GM18861 (cell line): ENCODE measurements around the gene RAD21L1.
"Not testable (repeated sequence)": the region's sequence is repeated elsewhere in the genome, so short reads cannot be mapped to it uniquely, and the experiment has no call there.

Experiments
- ATAC-seq: cut with Tn5 transposase; IDR thresholded peaks from one replicate; pipeline ENCODE4 v1.9.1; 2021; ENCODE audit not compliant: unreplicated experiment

Gene RAD21L1

DNA sequence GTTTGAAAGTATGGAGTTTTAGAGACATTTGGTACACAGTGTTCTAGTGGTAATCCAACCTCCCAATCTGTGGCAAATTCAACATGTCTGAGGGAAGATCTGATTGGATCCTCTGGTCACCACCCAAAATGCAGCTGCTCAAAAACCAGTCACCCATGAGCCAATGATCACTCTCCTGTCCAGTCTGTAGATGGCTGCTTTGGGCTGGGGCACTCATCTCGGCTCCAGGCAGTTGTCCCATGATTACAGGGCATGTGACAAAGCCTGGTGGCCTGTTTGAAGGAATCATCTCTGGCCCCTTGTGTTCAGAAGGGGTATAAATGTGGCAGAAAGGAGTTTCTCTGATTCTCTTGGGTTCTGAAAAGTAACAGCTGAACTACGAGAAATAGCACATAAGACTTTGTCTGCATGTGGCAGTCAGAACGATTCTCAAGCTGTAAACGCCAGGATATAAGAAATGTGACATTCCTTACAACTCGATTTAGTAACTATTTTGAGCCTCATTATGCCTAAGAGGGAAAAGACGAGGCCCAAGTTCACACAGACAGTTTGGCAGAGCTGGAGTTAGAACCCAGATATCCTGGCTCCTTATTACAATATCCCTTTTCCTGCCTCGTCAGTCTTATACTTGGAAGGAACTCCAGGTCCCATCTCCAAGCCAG lies 26.5 kb upstream of the RAD21L1 start:
- ATAC-seq = no peak

- ATAC-seq = no peak
These were observed 25.9 kb upstream of the RAD21L1 start for GRCh38 chr20:1199964-1200363.

DNA sequence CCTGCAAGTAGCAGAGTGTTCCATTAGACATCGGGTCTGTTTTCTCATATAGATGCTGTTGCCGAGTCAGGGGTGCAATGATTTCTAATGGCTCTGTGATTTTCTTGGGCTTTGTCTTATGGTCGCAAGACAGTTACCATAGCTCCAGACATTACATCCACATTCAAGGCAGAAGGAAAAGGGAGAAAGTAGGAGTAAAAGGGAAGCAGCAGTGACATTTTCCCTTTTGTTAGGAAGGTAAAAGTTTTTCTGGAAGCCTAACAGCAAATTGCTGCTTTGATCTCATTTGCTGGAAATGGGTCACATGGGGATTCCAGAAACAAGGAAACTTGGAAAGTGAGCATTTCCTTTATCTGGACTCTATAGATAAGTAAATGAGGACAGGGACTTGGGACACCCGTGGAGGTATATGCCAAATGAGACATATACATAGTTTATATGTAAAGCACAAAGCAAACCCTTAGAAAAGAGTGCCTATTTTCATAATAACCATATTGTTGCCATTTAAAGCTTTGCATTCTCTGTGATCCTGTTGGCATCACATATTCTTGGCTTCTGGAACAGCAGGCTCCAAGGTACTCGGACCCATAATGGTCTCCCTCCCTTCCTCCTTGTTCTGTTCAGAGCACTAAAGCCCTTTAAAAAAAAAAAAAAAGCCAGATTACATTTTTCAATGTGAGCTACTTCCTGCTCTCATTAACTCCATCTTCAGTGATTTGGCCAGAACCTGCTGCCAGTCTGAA lies 22.9 kb upstream of the RAD21L1 start, which contains the start of gene C20orf202:
Gene C20orf202, plus strand, starts transcription at position 693 of the 743 bp plus-strand sequence. CDS start 132 bp downstream, outside the sequence.
- no peak for ATAC-seq

- no peak for ATAC-seq
These were observed 22.2 kb upstream of the RAD21L1 start for GRCh38 chr20:1203630-1204029.

GRCh38 chr20:1204113-1204512 lies 21.7 kb upstream of the RAD21L1 start:
- ATAC-seq = no peak

DNA sequence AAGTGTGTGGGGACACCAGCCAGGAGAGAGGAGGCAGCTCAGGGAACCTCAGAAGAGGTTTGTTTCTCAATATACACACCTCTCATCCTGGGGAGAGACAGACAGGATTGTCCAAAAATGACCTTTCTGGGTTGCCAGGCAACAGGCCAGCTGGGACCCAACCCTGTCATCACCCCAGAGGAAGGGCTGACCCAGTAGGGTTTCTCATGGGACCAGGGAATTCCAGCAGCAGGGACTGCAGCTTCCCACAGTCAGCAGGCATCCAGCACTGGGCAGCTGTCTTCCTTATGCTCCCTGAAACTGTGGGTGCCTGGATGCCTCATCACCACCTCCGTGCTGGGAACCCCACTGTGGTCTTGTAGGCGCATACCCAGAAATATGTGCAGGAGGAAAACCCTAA lies 21.3 kb upstream of the RAD21L1 start:
- no peak for ATAC-seq

GRCh38 chr20:1205802-1206201 lies 20.0 kb upstream of the RAD21L1 start:
- no peak for ATAC-seq

- ATAC-seq = no peak
These were observed 19.3 kb upstream of the RAD21L1 start for GRCh38 chr20:1206366-1207148.

DNA sequence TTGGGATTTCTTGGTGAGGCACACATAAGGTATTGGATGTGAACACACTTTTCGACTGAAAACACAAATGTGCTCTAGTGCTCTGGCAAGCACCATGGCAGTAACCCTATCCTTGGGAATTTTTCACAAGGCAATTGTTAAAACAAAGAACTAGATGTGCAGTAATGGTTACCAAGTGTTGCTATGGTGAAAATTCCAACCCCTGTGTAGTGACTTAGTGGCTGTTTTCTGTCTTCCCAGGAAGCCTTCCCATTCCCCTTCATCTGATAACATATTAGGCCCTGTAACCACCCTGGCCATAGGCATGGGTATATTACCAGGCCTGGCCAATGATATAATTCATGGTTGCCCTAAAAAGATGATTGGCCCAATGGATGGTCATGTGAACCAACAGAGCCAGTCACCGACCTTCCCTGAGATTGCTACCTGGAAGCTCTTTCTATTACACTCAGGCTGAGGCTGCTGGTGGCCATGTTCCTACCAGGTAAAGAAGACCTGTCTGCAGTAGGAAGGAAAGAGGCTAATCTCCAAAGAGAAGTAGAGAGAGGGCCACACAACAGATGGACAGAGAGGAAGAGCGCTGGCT lies 18.5 kb upstream of the RAD21L1 start:
- ATAC-seq = no peak

GRCh38 chr20:1209447-1210387 lies 16.1 kb upstream of the RAD21L1 start:
- no peak for ATAC-seq

DNA sequence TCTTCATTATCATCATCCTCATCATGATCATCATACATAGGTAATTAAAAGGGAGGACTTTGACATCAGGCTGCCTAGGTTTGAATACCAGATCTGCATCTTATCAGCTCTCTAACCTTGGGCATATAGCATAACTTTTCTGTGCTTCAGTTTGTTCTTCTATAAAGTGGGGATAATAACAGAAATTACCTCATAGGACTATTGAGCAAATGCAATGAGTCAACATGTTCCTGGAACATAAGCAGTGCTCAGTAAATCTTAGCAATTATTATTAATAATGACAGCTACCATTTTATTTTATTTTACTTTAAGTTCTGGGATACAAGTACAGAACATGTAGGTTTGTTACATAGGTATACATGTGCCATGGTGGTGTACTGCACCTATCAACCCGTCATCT lies 15.3 kb upstream of the RAD21L1 start:
- no peak for ATAC-seq

- no peak for ATAC-seq
These were observed 13.8 kb upstream of the RAD21L1 start for GRCh38 chr20:1212023-1212422.

GRCh38 chr20:1212607-1213396 lies 13.0 kb upstream of the RAD21L1 start:
- ATAC-seq = peak; percentile 60

DNA sequence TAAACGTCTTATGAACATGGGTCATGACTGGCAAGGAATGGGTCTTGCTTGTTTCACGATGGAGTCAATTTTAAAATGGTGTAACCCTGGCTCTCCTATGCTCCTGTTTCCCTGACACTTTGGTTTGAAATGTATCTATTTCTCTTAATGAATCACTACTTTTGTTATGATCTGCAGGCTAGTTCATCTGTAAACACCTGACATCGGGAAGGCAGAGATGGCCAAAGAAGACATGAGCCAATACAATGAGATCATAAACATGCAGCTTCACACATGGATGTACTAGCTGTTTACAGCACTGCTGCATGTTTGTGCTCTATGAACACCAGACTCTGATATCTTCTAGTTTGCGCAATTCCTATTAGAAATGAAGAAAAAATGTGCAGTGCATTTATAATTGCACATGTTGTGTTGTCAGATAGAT lies 11.0 kb upstream of the RAD21L1 start:
- no peak for ATAC-seq

DNA sequence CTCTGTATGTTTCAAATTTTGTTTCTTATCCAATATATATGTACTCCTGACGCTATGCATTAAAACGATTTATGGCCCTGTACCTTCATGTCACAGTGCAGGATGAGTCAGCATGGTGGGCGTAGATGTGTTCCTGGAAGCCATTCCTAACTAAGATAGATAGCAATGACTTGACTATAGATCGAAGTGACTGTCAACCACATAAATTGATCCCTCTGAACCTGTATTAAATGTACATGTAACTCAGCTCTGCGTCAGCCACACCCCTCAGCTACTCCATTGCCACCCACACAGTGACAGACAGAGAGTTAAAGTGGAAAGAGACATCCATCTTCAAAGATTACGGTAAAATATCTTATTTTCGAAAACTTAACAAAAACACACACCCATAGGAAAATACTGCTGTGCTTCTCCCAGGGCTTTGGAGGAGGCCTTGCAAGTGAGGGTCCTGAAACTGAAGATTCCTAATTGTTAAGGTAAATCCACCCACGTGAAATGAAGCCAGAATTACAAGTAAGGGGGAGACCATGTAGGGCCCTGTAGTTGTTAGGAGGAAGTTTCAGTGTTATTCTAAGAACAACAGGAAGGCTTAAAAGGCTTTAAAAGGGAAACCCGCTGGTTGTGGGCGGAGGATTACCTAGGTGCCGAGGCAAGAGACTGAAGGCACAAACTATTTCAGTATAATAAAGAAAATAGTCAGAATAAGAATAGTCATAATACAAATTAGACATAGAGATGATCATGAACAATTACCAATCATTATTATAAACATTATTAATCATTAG lies 10.3 kb upstream of the RAD21L1 start:
- no peak for ATAC-seq

GRCh38 chr20:1216527-1217427 lies 9.1 kb upstream of the RAD21L1 start:
- ATAC-seq = not testable (repeated sequence)

- not testable (repeated sequence) for ATAC-seq
These were observed 3.1 kb upstream of the RAD21L1 start for GRCh38 chr20:1222750-1223149.
